ENCODE data around the gene SCO2.

The SCO2 gene

GRCh38 chr22:50507421-50507990, 17.9 kb downstream of the SCO2 start, which contains the start of gene LMF2:
Gene LMF2, minus strand, starts transcription at chr22:50507702. Its CDS starts 27 bp downstream, at chr22:50507675.
- in situ Hi-C loops (cut with HindIII; ENCODE audit: low sequenced_read_pairs): no loop called here
- TF ChIP-seq, protein P1, sequence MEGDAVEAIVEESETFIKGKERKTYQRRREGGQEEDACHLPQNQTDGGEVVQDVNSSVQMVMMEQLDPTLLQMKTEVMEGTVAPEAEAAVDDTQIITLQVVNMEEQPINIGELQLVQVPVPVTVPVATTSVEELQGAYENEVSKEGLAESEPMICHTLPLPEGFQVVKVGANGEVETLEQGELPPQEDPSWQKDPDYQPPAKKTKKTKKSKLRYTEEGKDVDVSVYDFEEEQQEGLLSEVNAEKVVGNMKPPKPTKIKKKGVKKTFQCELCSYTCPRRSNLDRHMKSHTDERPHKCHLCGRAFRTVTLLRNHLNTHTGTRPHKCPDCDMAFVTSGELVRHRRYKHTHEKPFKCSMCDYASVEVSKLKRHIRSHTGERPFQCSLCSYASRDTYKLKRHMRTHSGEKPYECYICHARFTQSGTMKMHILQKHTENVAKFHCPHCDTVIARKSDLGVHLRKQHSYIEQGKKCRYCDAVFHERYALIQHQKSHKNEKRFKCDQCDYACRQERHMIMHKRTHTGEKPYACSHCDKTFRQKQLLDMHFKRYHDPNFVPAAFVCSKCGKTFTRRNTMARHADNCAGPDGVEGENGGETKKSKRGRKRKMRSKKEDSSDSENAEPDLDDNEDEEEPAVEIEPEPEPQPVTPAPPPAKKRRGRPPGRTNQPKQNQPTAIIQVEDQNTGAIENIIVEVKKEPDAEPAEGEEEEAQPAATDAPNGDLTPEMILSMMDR (IDR thresholded peaks at IDR 0.05; ENCODE audit: low read depth, low read length): no peak
- no peak for DNase-seq (ENCODE audit: low read depth, low spot score)
- peak within 1 kb of the TSS; percentile 98 for H3K4me3 ChIP-seq (ENCODE audit: low read depth, low read length)

DNA sequence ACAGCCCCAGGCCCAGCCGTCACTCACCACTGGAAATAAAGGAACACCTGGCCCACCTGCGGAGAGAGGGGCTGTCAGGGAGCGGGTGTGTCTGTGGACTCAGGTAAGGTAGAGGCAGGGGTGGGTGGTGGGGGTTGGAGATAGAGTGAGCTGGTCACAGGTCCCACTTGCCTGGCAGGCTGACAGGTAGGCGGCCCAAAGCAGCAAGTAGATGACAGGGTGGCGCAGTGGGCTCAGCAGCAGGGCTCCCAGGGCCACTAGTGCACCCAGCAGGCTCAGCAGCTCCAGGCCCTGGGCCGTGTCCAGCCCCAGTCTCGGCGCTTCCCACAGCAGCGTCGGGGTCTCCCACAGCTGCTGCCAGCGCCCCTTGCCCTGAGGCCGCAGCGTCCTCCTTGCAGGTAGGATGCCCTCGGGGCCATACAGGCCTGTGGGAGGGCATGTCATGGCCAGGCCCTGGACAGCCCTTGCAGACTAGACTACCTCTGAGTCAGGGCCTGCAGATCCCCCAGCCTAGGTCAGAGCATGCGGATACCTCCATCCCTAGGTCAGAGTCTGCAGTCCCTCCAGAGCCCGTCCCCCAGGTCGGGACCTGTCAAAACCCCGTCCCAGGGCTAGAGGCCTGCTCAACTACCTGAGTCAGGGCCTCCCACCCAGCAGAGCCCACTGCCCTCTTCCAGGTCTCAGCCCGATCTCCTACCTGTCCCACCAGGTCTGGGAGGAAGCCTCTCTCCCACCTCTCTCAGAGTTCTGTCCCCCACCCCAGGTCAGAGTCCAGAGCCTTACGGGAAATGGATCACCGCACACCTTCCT, 18.6 kb downstream of the SCO2 start:
- peak overlapping the region; percentile 98 for H3K4me3 ChIP-seq (ENCODE audit: low read depth, low read length)
- in situ Hi-C loops (cut with HindIII; ENCODE audit: low sequenced_read_pairs): no loop called here
- TF ChIP-seq, protein P1 (IDR thresholded peaks at IDR 0.05; ENCODE audit: low read depth, low read length): no peak
- no peak for DNase-seq (ENCODE audit: low read depth, low spot score)

DNA sequence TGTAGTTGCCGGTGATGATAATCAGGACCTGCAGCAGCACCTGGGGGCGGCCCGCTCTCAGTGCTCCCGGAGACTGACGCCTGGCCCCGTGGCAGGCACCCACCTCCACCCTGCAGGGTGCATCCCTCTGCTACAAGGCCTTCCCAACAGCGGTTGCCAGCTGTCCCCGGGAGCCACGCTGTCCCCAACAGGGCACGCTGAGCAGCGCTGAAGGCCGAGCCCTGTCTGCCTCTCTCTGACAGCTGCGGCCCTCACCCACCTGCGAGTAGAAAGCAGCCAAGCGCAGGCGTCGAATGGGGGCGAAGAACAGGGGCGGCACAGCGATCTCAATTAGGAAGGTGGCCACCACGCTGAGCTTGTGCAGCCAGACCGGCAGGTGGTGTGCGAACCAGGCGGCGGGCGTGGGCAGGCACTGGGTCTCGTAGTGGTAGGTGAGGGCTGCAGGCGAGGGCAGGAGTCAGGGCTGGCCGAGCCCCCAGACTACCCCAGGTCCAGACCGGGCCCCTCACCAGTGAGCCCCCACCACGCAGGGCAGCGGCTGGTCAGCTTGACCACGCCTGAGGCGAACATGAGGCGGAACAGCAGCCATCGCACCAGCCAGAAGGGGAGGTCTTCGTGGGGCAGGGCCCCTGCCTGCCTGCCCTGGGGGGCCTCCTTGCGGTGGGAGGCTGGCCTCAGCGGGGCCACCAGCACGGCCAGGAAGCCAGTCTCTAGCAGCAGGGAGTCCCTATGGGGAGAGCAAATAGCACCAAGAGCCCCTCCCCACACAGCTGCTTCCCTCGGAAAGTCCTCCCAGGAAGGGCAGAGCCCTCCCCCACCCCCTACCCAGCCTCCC, 19.4 kb downstream of the SCO2 start:
- TF ChIP-seq, protein P1 (IDR thresholded peaks at IDR 0.05; ENCODE audit: low read depth, low read length): no peak
- no peak for DNase-seq (ENCODE audit: low read depth, low spot score)
- peak overlapping the region; percentile 98 for H3K4me3 ChIP-seq (ENCODE audit: low read depth, low read length)
- in situ Hi-C loops (cut with HindIII; ENCODE audit: low sequenced_read_pairs): no loop called here

GRCh38 chr22:50505276-50505775, 20.1 kb downstream of the SCO2 start:
- TF ChIP-seq, protein P1 (IDR thresholded peaks at IDR 0.05; ENCODE audit: low read depth, low read length): no peak
- in situ Hi-C loops (cut with HindIII; ENCODE audit: low sequenced_read_pairs): no loop called here
- no peak for DNase-seq (ENCODE audit: low read depth, low spot score)
- H3K4me3 ChIP-seq (ENCODE audit: low read depth, low read length): no peak overlapping the region

DNA sequence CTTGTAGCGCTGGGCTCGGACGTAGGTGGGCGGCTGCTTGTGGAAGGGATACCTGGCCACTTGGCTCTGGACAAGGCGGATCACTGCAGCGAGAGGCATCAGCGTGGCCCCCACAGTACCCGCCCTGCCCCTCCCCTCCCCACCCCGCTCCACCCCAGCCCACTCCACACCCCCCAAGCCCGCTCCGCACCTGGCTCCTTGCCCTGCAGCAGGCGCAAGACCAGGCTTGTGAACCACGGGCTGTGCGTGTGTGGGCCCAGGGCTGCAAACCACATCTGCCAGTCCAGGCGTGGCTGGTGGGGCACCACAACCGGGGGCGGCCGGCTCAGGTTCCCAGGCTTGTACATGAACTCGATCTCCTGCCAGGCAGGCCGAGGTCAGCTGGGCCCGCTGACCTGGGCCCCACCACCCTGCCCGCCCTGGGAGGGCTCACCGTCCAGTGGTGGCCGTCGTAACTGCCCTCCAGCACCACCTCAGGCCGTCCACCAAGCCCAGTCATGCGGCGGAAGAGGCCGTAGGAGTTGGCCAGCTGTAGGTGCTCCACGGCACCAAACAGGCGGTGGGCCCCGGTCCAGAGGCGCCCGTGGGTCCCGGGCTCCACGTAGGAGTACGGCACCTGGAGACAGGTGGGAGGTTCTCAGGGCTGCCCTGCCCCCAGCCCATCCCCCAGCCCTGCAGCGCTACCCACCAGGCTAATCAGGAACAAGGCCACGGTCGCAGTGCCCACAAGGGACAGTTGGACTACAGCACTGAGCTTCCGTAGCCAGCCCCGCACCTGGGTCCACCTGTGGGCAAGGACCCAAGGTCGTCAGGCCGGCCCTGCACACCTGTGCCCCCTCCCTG, 20.8 kb downstream of the SCO2 start:
- TF ChIP-seq, protein P1 (IDR thresholded peaks at IDR 0.05; ENCODE audit: low read depth, low read length): no peak
- in situ Hi-C loops (cut with HindIII; ENCODE audit: low sequenced_read_pairs): no loop called here
- DNase-seq (ENCODE audit: low read depth, low spot score): no peak
- no peak overlapping the region for H3K4me3 ChIP-seq (ENCODE audit: low read depth, low read length)
